HG03039 (cell line): ENCODE data around the gene CTNNBIP1.
"Not testable (repeated sequence)": the region's sequence is repeated elsewhere in the genome, so short reads cannot be mapped to it uniquely, and the experiment has no call there.

Experiments
- ATAC-seq: cut with Tn5 transposase; IDR thresholded peaks from one replicate; pipeline ENCODE4 v1.9.1; 2021; ENCODE audit warnings: mild to moderate bottlenecking, moderate library complexity; ENCODE audit not compliant: unreplicated experiment

The CTNNBIP1 gene

DNA sequence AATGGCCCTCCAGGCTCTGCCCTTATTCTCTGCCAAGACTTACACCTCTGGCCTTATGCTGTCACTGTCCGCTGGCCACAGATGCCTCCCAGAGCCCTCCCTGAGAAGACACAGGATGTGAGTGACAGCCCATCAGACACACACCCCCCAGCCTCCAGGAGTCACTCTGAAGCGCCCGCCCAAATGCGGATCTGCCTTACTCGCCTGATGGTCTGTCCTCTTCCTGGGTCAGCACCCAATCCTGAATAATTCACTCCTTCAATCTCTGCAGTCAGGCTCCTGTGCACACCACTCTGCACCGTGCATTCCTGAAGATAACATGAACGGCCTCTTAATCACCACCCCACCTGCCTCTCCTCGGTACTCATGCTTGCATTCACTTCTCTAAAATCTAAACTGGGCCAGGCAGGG, 101.0 kb downstream of the CTNNBIP1 start:
- ATAC-seq, result no peak

DNA sequence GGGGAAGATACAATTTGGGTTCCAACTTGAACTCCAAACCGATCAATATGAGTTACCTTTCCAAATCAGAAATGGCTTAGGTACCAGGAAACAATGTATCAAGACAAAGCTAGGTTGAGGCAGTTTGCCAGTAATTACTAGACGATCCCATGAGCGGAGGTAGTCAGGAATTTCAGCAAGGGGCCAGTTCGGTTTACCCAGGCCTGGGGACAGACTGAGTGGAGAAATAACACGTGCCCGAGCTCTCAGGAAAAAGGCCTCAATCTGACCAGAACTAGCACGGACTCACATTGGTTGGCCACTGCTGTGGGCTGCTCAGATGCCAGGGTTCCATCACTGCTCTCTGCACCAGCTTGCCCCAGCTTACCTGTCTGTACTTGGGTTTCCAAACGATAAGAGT, 101.6 kb downstream of the CTNNBIP1 start:
- no peak for ATAC-seq

GRCh38 chr1:9807541-9807940, 102.5 kb downstream of the CTNNBIP1 start:
- no peak for ATAC-seq

GRCh38 chr1:9805972-9806371, 104.1 kb downstream of the CTNNBIP1 start:
- ATAC-seq, result not testable (repeated sequence)

DNA sequence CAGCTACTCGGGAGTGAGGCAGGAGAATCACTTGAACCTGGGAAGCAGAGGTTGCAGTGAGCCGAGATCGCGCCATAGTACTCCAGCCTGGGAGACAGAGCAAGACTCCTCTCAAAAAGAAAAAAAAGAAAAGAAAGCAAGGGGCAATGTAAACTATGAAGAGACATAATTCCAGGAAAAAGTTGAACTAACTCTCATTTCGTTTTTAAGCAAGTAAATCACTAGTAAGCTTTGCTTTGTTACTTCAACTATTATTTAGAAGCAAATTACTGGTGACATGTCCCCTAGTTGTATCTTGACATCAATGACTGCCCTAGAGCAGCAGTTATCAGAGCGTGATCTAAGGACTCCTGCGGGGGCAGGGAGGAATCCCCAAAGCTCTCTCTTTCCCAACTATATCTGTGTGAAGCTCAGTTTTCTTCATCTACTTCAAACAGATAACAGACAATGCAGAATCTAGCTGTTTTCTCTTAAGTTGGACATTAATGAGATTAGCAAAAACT, 105.0 kb downstream of the CTNNBIP1 start:
- no peak for ATAC-seq

DNA sequence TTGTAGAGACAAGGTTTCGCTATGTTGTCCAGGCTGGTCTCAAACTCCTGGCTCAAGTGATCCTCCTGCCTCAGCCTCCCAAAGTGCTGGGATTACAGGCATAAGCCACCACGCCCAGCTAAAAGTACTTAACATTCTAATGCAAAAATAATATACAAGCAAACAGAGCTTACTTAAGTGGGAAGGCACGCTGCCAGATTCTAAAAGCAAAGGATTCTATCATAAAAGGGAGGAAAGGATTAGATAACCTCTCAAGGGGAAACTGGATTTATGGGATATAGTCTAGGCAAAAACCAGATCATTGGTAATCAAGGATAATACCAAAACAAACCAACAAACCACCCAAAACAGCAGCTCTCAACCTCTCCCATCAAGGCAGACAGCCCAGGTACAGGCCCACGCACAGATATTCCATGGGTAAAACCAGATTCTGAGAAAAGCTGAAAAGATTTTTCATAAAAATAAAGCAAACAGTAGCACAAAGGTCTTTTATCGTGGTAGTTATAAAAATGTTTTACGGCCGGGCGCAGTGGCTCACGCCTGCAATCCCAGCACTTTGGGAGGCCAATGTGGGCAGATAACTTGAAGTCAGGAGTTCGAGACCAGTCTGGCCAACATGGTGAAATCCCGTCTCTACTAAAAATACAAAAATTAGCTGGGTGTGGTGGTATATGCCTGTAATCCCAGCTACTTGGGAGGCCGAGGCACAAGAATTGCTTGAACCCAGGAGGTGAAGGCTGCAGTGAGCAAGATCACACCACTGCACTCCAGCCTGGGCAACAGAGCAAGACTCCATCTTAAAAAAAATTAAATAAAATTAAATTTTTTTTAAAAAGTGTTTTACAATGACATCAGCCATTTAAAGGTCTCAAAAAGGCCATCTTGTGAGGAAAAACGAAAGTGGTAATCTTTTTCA, 106.8 kb downstream of the CTNNBIP1 start:
- ATAC-seq, result not testable (repeated sequence)

DNA sequence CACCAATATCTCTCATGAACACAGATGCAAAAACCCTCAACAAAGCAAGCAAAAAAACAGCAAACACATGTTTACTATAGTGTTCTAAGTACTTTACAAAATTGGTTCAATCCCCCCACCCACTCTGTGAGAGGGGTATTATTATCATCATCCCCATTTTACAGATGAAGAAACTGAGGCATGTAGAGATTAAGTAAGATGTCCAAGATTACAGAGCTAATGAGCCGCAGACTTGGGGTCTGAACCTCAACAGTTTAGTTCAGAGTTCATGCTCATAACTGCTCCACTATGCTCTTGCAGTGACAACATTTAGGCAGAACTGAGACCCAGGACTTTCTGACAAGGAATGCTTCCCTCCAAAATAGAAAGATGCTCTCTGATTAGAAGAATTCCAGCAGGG, 108.2 kb downstream of the CTNNBIP1 start:
- no peak for ATAC-seq
